PC-3 (cell line): ENCODE data around the gene GAB2.

Experiments
- EZH2 ChIP-seq: fragments of 300-600 bp; sonication (generic); IDR thresholded peaks from one replicate; pipeline ENCODE4 v1.6.1; 2017; ENCODE audit warnings: antibody characterized with exemption, mild to moderate bottlenecking, low read length; ENCODE audit not compliant: unreplicated experiment
- EZH2phosphoT487 ChIP-seq: fragments of 300-600 bp; sonication (generic); IDR thresholded peaks from 2 replicates; pipeline ENCODE4 v1.6.1; 2018; ENCODE audit warnings: mild to moderate bottlenecking, antibody characterized with exemption, low read length, borderline replicate concordance
- TF ChIP-seq, protein P1 (sequence below): fragments of 300-600 bp; sonication (generic); conservative IDR thresholded peaks from 2 replicates; pipeline ENCODE4 v1.5.1; 2017; ENCODE audit warnings: antibody characterized with exemption, low read depth, mild to moderate bottlenecking, low read length

GRCh38 chr11:78189851-78190250, 227.8 kb downstream of the GAB2 start:
- TF ChIP-seq, protein P1, sequence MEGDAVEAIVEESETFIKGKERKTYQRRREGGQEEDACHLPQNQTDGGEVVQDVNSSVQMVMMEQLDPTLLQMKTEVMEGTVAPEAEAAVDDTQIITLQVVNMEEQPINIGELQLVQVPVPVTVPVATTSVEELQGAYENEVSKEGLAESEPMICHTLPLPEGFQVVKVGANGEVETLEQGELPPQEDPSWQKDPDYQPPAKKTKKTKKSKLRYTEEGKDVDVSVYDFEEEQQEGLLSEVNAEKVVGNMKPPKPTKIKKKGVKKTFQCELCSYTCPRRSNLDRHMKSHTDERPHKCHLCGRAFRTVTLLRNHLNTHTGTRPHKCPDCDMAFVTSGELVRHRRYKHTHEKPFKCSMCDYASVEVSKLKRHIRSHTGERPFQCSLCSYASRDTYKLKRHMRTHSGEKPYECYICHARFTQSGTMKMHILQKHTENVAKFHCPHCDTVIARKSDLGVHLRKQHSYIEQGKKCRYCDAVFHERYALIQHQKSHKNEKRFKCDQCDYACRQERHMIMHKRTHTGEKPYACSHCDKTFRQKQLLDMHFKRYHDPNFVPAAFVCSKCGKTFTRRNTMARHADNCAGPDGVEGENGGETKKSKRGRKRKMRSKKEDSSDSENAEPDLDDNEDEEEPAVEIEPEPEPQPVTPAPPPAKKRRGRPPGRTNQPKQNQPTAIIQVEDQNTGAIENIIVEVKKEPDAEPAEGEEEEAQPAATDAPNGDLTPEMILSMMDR = no peak
- TF ChIP-seq EZH2 (no peak), EZH2phosphoT487 (no peak)
